ENCODE results near the gene ARHGEF33.

The ARHGEF33 gene

GRCh38 chr2:38973266-38973665 lies 83.6 kb downstream of the ARHGEF33 start (continued):
- TF ChIP-seq ZNF266 (tag by site-specific recombination; IDR thresholded peaks at IDR 0.05; ENCODE audit: low read depth), result no peak
- TF ChIP-seq, protein P1, sequence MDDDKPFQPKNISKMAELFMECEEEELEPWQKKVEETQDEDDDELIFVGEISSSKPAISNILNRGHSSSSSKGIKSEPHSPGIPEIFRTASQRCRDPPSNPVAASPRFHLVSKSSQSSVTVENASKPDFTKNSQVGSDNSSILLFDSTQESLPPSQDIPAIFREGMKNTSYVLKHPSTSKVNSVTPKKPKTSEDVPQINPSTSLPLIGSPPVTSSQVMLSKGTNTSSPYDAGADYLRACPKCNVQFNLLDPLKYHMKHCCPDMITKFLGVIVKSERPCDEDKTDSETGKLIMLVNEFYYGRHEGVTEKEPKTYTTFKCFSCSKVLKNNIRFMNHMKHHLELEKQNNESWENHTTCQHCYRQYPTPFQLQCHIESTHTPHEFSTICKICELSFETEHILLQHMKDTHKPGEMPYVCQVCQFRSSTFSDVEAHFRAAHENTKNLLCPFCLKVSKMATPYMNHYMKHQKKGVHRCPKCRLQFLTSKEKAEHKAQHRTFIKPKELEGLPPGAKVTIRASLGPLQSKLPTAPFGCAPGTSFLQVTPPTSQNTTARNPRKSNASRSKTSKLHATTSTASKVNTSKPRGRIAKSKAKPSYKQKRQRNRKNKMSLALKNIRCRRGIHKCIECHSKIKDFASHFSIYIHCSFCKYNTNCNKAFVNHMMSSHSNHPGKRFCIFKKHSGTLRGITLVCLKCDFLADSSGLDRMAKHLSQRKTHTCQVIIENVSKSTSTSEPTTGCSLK (tag by site-specific recombination; IDR thresholded peaks at IDR 0.05), result no peak
- TF ChIP-seq ZBTB20 (tag by site-specific recombination; IDR thresholded peaks at IDR 0.05), result no peak

DNA sequence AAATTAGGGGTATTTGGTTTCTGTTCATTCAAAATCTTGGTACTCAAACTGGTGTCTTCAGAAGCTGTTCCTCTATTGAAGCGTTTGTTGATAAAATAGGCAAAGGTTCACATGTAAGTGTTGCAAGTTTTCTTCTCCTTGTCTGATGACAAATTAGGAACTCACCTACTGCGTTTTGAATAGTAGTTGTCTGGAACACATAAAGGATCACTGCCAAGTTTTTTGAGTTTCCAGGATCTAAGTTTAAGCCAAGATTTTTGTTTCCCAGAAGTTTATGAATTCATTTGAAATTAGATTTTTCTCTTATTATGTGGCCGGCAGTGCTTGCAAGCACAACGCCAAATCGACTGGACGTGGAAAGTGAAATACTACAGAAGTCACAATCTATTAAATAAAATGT lies 85.4 kb downstream of the ARHGEF33 start:
- no peaks in the 10 kb centered on the region for H3K36me3 ChIP-seq (ENCODE audit: control insufficient read depth in 2 of 2, insufficient read depth in 1 of 2, low read length in 2 of 2)
- H3K27ac ChIP-seq (ENCODE audit: extremely low read depth, low read depth, low read length), result no peak overlapping the region
- TF ChIP-seq ZNF121 (tag by site-specific recombination; IDR thresholded peaks at IDR 0.05) (no peak), GLI2 (tag by site-specific recombination; IDR thresholded peaks at IDR 0.05; ENCODE audit: borderline replicate concordance, low read depth) (no peak)
- no peak overlapping the region for H3K4me3 ChIP-seq (ENCODE audit: low read depth, low read length)
- H3K4me1 ChIP-seq (ENCODE audit: control insufficient read depth, insufficient read depth, low read length), result no peaks in the 10 kb centered on the region
- H3K9me3 ChIP-seq (ENCODE audit: control insufficient read depth, insufficient read depth, low read depth, low read length), result no peaks in the 10 kb centered on the region
- CTCF ChIA-PET, result no interaction called here
- POLR2A ChIA-PET, result no interaction called here

DNA sequence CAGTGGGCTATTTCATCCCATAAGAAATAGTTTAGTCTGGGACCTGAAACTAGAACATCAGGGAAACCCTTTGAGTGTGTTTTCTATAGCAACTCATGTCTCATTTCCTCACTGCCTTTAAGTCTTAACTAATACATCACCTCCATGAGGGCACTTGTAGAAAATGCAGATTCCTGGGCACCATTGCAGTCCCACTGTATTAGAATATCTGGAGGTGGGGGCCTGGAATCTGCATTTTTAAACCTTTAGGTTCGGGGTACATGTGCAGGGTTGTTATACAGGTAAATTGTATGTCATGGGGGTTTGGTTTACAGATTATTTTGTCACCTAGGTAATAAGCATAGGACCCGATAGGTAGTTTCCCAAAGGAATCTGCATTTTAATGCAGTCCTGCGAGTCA lies 87.4 kb downstream of the ARHGEF33 start:
- POLR2A ChIA-PET, result no interaction called here
- H3K27ac ChIP-seq (ENCODE audit: extremely low read depth, low read depth, low read length), result no peak overlapping the region
- TF ChIP-seq ZNF664 (tag by site-specific recombination; IDR thresholded peaks at IDR 0.05) (no peak), GLIS2 (tag by site-specific recombination; IDR thresholded peaks at IDR 0.05) (no peak), ZSCAN16 (tag by site-specific recombination; IDR thresholded peaks at IDR 0.05) (no peak), ZNF660 (tag by site-specific recombination; IDR thresholded peaks at IDR 0.05) (no peak)
- H3K9me3 ChIP-seq (ENCODE audit: control insufficient read depth, insufficient read depth, low read depth, low read length), result no peaks in the 10 kb centered on the region
- CTCF ChIA-PET, result no interaction called here
- no peaks in the 10 kb centered on the region for H3K36me3 ChIP-seq (ENCODE audit: control insufficient read depth in 2 of 2, insufficient read depth in 1 of 2, low read length in 2 of 2)
- H3K4me3 ChIP-seq (ENCODE audit: low read depth, low read length), result no peak overlapping the region
- no peaks in the 10 kb centered on the region for H3K4me1 ChIP-seq (ENCODE audit: control insufficient read depth, insufficient read depth, low read length)

- Histone ChIP-seq H3K36me3 (ENCODE audit: control insufficient read depth in 2 of 2, insufficient read depth in 1 of 2, low read length in 2 of 2) (no peaks in the 10 kb centered on the region), H3K4me3 (ENCODE audit: low read depth, low read length) (no peak overlapping the region), H3K9me3 (ENCODE audit: control insufficient read depth, insufficient read depth, low read depth, low read length) (no peaks in the 10 kb centered on the region), H3K27ac (ENCODE audit: extremely low read depth, low read depth, low read length) (no peak overlapping the region), H3K4me1 (ENCODE audit: control insufficient read depth, insufficient read depth, low read length) (no peaks in the 10 kb centered on the region)
- ChIA-PET CTCF (interaction anchor here (0.6 kb wide), 1 partner anchor 9 kb away, joined by 3 read pairs; no protein-coding TSS in a partner anchor), POLR2A (no interaction called here)
- TF ChIP-seq, protein P2, sequence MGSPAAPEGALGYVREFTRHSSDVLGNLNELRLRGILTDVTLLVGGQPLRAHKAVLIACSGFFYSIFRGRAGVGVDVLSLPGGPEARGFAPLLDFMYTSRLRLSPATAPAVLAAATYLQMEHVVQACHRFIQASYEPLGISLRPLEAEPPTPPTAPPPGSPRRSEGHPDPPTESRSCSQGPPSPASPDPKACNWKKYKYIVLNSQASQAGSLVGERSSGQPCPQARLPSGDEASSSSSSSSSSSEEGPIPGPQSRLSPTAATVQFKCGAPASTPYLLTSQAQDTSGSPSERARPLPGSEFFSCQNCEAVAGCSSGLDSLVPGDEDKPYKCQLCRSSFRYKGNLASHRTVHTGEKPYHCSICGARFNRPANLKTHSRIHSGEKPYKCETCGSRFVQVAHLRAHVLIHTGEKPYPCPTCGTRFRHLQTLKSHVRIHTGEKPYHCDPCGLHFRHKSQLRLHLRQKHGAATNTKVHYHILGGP (tag by site-specific recombination; IDR thresholded peaks at IDR 0.05), result no peak
- no peak for TF ChIP-seq ZNF488 (tag by site-specific recombination; IDR thresholded peaks at IDR 0.05)
These were observed 88.7 kb downstream of the ARHGEF33 start for GRCh38 chr2:38978296-38978903.

DNA sequence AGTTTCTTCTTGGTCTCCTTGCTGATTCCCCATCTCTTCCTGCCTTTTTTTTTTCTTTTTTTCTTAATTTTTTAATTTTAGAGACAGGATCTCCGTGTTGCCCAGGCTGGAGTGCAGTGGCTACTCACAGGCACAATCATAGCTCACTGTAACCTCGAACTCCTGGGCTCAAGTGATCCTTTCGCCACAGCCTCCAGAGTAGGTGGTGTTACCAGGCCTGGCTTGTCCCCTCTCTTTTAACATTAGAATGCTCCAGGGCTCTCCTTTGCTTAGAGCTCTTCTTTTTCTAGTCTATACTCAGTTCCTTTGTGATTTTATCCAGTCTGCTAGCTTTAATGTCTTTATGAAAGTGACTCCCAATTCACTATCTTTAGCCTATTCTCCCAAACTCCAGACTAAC lies 89.2 kb downstream of the ARHGEF33 start:
- no peak overlapping the region for H3K27ac ChIP-seq (ENCODE audit: extremely low read depth, low read depth, low read length)
- CTCF ChIA-PET, result no interaction called here
- no peak for TF ChIP-seq ZNF585B (tag by site-specific recombination; IDR thresholded peaks at IDR 0.05)
- no peak for TF ChIP-seq ZNF501 (tag by site-specific recombination; IDR thresholded peaks at IDR 0.05)
- no peak for TF ChIP-seq ZFHX2 (tag by site-specific recombination; conservative IDR thresholded peaks at IDR 0.05)
- TF ChIP-seq, protein P3, sequence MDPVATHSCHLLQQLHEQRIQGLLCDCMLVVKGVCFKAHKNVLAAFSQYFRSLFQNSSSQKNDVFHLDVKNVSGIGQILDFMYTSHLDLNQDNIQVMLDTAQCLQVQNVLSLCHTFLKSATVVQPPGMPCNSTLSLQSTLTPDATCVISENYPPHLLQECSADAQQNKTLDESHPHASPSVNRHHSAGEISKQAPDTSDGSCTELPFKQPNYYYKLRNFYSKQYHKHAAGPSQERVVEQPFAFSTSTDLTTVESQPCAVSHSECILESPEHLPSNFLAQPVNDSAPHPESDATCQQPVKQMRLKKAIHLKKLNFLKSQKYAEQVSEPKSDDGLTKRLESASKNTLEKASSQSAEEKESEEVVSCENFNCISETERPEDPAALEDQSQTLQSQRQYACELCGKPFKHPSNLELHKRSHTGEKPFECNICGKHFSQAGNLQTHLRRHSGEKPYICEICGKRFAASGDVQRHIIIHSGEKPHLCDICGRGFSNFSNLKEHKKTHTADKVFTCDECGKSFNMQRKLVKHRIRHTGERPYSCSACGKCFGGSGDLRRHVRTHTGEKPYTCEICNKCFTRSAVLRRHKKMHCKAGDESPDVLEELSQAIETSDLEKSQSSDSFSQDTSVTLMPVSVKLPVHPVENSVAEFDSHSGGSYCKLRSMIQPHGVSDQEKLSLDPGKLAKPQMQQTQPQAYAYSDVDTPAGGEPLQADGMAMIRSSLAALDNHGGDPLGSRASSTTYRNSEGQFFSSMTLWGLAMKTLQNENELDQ (tag by site-specific recombination; IDR thresholded peaks at IDR 0.05; ENCODE audit: low read depth), result no peak

More for the DNA sequence above, 89.2 kb downstream of the ARHGEF33 start:
- H3K9me3 ChIP-seq (ENCODE audit: control insufficient read depth, insufficient read depth, low read depth, low read length), result no peaks in the 10 kb centered on the region
- H3K36me3 ChIP-seq (ENCODE audit: control insufficient read depth in 2 of 2, insufficient read depth in 1 of 2, low read length in 2 of 2), result peaks cover 0 to under 1% of the 10 kb centered on the region in 2 experiments; a peak in 1 of 3 replicates
- H3K4me3 ChIP-seq (ENCODE audit: low read depth, low read length), result no peak overlapping the region
- H3K4me1 ChIP-seq (ENCODE audit: control insufficient read depth, insufficient read depth, low read length), result no peaks in the 10 kb centered on the region
- POLR2A ChIA-PET, result no interaction called here
